ENCODE data around the gene KIF26B.

DNA sequence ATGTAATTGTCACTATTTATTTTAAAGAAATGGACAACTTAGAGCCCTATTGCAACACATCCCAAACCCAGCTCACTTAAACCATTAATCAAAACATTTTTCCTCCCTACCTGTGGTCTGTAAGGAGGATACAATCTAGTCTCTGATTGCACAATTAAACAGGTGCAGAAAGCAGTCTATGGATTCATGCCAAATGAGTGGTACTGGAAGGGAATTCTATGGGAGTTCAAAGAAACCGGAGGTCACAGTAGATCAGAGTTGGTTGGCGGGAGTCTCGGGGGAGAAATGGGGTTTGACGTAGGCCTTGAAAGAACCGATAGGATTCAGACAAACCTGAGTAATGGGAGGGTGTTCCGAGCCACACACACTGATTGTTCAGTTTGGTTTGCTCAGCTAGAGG, 314.9 kb downstream of the KIF26B start:
- TF ChIP-seq, protein P1, sequence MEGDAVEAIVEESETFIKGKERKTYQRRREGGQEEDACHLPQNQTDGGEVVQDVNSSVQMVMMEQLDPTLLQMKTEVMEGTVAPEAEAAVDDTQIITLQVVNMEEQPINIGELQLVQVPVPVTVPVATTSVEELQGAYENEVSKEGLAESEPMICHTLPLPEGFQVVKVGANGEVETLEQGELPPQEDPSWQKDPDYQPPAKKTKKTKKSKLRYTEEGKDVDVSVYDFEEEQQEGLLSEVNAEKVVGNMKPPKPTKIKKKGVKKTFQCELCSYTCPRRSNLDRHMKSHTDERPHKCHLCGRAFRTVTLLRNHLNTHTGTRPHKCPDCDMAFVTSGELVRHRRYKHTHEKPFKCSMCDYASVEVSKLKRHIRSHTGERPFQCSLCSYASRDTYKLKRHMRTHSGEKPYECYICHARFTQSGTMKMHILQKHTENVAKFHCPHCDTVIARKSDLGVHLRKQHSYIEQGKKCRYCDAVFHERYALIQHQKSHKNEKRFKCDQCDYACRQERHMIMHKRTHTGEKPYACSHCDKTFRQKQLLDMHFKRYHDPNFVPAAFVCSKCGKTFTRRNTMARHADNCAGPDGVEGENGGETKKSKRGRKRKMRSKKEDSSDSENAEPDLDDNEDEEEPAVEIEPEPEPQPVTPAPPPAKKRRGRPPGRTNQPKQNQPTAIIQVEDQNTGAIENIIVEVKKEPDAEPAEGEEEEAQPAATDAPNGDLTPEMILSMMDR (IDR thresholded peaks at IDR 0.05): no peak
- TF ChIP-seq POLR2A (IDR thresholded peaks at IDR 0.05) (no peak), EP300 (IDR thresholded peaks at IDR 0.05) (no peak)

All from tibial nerve (tissue), 4 donors.